NCI-H1930 (cell line): Measurements from ENCODE around the gene STXBP5.

Source experiments
- DNase-seq, 2 experiments: peaks; one replicate each; lab custom pipeline; 2025; lab: John Stamatoyannopoulos, UW

The STXBP5 gene

DNA sequence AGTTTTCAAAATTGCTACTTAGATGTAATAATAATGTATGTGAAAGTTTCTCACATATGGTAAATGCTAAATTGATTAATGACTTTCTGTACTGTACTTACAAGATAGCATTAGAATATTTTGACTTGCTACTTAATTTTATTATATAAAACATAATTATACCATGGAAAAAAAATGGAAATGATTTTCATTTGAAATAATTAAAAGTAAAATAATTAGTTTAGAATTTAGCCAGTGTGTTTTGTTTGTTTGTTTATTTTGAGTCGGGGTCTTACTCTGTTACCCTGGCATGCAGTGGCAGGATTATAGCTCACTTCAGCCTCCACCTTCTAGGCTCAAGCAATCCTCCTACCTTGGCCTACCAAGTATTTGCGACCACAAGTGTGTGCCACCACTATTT is 7.1 kb downstream of the STXBP5 start:
- no peak for DNase-seq

DNA sequence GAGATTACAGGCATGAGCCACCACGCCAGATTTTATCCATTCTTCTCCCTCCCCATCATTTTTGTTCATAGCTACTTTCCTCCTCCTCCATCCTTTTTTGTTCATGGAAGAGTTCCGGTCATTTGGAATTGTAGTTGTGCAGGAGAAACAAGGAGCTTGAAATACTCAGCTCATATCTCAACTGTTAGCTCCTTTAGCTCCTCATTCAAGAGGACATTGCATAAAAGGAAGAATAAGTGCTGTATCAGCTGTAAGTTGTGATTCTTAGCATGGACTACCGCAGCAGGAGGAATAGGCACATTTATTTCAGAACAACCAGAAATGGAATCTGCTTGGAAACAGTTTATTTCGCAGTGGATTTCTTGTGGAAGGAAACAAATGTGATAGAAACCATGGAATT is 7.6 kb downstream of the STXBP5 start:
- DNase-seq: no peak

DNA sequence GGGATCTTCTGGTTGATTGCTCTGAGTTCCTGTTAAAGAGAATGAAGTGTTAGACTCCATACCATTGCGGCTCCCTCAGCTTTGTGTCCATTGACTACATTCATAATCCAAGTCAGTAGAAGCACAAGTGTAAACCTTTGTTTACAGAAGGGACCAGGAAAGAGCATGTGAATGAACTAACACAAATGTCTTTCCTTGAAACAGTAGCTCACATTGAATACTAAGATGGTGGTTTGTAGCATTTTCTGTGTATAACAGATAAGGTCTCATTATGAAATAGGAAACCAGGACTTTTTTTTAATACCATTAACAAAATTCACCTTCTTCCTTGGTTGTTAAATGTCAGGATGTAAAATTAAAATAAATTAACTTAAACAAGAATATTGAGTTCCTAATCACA is 8.4 kb downstream of the STXBP5 start:
- DNase-seq: no peak

DNA sequence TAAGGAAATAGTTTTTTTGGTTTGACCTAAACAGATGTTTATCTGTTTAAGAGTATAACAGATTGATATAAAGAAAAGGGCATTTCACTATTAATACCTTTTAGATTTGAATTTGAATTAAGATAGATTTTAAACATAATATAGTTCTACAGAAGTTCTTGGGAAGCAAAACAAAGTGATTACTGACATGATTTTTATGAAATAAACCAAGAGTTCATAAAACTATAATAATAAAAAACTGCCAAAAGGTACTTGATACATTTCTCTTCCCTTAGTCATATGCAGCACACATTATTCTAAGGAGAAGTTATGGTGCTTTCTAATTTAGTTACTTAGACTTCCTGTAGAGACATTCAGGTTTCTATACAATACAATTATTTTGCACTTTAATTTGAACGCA is 9.6 kb downstream of the STXBP5 start:
- DNase-seq: no peak

DNA sequence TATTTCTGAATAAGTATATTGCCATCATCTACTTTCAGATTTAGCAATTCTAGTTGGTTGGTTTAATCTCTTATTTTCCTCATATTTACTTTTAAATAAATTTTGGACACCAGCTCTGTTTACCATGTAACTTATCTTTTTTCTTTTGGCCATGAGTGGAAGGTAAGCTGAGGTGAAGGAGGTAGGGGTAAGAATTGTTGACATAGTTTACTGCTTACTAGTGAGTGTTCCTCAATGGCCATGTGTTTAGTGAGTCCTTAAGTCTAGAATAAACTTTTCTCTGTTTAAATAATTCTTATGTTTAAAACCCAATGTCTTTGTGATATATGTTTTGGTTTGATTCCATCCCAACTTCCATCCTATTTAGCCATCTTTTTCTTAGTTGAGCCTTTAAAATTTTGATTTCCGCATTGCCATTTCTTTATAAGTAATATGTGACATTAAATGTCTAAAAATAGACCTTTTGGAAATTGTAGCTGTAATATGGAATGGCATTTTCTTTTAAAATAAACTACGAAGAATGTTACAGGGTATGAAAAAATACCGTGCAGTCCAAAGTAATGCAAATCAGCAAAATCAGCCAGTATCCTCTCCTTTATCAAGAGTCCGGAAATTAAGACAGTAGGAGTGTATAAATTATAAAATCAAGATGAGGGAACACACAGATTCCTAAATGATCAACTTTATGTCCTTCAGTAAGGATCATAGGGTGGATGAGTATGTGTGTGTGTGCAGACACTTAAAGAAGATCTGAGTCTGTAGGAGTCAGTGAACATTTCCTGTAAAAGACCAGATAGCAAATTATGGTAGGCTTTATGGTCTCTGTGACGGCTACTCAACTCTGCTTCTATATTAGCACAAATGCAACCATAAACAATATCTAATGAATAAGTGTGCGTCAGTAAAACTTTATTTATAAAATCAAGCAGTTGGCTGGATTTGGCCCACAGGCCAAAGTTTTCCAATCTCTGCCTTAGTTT is 10.3 kb downstream of the STXBP5 start:
- no peak for DNase-seq

DNA sequence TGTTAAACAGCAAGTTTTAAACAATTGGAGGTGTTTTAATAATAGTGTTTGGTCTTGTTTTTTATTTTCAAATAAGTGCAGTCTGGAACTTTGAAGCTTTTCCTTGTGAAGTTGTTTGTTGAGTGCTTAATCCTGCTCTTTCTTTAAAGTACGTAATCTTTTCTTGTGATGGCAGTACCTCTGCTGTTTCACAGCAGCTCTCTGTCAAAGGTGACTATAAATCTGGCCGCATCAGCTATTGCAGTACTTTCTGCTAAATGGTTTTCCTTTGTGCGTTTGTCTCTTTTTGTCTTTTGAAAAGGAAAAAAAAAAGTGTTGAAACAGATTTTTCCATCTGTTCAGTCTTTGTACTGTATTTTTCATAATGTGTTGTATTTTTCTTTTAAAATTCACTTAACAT is 12.7 kb downstream of the STXBP5 start:
- DNase-seq: no peak

DNA sequence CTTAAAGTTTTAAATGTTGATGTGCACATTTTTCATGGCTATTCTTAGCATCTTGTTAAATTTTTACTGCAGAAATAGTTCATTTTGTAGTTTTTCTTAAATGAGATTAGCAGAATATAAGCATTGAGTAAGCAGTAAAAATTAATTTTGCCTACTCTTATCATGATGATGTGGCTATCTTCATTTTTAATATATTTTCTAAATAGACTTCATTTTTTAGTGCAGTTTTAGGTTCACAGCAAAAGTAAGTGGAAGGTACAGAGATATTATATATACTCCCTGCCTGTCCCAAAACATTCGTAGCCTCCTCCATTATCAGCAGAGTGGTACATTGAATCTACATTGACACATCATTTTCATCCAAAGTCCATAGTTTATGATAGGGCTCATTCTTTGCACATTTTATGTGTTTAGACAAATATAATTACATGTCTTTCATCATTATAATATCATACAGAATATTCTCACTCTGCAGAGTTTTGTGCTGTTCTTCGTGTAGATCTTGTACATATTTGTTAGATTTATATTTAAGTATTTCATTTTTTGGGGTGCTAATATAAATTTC is 13.7 kb downstream of the STXBP5 start:
- no peak for DNase-seq

DNA sequence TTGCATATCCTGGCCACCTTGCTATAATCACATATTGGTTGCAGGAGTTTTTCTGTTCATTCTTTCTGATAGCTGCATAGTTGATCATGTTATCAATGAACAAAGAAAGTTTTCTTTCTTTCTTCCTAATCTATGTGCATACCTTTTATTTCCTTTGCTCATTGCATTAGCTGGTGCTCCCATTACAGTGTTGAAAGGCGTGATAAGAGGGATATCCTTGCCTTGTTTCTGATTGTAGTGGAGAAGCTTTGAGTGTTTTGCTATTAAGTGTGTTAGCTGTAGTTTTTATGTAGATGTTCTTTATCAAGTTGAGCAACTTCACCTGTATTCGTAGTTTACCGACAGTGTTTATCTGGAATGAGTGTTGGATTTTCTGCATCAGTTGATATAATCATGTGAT is 14.6 kb downstream of the STXBP5 start:
- DNase-seq: no peak

DNA sequence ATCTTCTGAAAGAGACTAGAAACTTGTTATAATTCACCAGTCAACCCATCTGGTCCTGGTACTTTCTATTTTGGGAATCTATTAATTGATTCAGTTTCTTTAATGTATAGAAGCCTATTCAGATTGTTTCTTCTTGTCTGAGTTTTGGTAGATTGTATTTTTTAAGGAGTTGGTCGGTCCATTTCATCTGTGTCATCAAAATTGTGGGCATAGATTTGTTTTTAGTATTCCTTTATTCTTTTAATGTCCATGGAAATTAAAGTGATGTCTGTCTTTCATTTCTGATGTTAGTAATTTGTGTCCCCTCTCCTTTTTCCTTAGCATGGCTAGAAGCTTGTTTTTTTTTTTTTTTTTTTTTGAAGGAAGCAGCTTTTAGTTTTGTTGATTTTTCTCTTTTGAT is 15.2 kb downstream of the STXBP5 start:
- no peak for DNase-seq

DNA sequence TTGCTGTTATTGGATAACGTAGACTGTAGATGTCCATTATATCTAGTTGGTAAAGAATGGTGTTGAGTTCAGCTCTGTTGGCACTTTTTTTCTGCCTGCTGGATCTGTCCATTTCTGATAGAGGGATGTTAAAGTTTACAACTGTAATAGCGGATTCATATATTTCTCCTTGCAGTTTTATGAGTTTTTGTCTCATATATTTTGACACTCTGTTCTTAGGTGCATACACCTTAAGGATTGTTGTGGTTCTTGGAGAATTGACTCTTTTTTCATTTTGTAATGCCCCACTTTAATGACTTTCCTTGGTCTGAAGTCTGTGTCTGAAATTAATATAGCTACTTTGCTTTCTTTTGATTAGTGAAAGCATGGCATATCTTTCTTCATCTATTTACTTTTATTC is 16.1 kb downstream of the STXBP5 start:
- DNase-seq: no peak

DNA sequence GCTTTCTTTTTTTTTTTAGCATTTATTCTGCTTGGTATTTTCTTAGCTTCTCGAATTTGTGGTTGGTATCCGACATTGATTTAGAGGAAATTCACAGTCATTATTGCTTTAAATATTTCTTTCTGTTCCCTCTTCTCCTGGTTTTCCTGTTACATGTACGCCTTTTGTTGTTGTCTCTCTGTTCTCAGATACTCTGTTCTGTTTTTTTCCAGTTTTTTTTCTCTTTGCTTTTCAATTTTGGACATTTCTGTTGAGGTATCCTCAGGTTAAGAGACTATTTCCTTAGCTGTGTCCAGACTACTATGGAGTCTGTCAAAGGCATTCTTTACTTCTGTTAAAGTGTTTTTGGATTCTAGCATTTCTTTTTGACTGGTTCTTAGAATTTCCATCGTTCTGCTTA is 17.5 kb downstream of the STXBP5 start:
- no peak for DNase-seq

DNA sequence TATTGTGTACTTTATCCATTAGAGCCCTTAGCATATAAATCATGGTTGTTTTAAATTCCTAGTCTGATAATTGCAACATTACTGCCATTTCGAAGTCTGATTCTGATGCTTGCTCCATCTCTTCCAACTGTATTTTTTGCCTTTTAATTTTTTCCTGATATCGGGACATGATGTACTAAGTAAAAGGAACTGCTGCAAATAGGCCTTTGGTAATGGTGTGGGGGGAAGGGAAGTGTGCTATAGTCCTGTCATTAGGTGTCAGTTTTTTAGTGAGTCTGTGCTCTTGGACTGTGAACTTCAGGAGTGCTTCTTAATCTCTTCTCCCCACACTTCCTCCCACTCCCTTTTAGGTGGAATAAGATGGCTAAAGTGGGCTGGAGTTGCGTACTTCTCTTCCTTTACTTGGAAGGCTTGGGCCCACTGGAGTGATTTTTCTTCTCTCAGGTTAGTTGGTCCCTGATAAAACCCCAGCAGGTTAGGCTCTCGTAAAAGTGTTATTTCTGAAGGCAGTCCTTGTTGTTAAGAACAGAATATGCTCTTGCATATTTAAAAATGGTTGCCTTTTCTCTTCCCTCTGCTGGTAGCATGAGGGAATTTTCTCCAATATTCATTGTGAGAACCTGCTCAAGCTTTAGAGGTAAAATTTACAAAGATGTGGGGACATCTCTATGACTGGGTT is 18.1 kb downstream of the STXBP5 start:
- DNase-seq: no peak

DNA sequence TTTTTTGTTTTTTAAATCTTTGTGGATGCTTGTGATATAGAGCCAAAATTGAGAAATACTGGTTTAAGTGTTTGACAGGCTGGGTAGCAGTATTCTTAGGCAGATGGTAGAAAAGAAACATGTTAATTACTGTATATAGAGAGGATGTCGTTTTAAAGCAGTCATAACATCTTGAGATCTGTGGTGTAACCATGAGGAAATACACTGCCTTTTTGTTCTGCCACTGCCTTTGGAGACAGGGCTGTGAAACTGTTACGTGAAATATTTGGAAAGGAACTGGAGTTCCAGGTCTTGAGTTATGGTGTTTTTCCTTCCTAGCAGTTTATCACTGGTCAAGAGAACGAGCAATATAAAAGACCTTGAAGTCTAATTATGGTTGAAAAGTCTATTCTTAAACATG is 19.5 kb downstream of the STXBP5 start:
- DNase-seq: no peak

DNA sequence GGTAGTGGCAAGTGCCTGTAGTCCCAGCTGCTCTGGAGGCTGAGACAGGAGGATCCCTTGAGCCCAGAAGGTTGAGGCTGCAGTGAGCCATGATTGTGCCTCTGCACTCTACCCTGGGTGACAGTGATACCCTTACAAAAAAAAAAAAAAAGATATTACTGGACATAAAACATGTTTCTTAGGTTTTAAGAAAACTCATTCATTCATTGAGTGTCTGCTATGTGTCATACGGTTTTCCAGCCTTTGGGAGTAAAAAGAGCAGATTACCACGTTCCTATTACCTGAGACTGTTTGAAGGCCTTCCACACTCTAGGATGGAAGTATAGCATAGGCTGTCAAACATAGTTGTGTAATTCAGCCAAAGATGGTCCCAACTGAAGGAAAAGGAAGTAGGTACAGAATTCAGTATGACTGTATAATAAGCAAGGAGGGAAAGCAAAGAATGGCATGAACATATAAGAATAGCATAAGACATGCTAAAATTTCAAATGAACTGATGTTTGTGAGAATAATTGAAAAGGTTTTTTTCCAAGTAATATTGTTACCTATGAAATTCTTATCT is 22.0 kb downstream of the STXBP5 start:
- DNase-seq: no peak

DNA sequence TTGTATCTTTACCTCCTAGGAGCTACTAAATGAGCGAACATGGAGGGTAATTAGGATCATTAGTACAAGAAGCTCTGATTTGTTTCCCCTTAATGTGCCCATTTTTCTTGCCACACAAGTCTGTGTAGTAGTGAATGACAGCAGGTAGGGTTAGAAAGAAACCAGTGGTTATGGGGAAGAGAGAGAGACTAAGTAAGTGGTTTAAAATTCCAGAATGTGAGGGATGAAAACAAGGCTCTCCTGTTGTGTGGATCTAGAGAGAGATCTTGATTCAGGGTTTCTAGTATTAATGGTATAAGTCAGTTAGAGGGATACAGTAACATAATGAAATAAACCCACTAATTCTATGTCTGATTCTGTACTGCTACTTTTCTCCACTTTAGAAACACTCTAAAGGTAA is 22.7 kb downstream of the STXBP5 start:
- no peak for DNase-seq

DNA sequence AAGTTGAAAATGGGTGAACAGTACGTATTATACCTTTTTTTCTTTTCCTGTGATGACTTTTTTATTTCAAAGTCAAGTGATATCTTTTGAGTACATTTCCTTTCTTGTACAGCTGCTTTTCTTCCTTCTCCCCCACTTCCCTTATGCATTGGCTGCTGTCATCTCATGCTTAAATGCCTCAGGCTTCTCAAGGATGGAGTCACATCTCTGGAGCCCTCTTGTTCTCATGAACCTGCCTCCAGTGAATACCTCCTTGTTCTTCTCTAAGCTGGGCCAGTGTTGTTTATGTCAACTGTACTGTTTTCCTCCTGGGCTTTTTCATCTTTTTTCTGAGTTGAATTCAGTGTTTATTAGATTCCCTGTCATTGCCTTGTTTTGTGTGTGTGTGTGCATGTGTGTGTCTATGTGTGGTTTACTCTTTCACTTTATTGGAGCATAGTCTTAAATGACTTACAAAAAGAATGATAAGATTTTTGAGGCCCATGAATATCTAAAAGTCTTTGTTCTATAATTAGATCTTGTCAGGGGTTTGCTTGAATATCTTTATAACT is 23.6 kb downstream of the STXBP5 start:
- DNase-seq: no peak

DNA sequence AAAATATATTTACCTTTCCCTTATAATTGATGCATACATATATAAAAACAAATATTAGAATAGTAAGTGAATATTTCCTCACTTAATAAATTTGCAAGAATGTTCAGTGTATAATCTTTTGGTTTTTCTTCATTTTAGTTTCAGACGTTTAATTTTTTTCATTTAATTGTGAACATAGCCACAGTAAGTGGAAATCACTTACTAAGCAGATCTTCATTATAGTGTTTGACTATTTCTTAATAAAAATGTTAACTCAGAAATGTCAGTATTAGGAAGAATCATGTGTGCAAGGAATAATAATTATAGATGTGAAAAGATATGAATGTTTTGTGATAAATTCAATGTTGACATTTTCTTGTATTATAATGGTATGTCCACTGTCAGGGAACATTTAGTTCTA is 27.4 kb downstream of the STXBP5 start:
- DNase-seq: no peak

DNA sequence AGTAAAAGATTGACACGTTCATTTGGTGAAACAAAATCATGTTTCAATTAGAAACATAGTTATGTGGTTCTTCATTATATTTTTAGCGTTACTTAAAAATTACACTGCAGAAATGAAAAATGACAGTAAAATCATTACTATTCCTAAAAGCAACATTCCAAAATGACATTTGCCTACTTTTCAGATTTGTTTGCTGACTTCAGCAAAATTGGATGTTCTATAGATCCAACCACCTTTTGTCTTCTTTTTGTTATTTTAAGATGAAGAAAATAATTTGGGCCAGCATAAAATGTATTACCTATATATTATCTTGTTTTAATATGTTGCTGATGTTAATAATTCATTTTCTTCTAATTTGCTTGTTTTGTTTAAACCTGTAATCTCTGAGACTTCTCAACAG is 30.5 kb downstream of the STXBP5 start:
- no peak for DNase-seq

DNA sequence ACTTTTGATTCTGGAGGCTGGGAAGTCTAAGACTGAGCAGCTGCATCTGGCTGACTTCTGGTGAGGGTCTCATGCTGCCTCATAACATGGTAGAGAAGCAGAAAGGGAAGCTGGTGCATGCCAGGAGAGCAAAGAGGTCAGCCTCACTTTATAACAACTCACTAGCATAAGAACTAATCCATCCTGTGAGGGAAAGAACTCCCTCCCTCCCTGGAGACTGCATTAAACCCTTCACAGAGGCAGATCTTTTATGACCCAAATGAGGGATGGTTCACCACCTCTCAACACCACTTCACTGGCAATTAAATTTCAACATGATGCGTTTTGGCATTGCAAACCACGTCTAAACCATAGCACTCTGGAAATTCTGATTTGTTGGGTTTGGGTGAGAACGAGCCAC is 33.9 kb downstream of the STXBP5 start:
- no peak for DNase-seq

DNA sequence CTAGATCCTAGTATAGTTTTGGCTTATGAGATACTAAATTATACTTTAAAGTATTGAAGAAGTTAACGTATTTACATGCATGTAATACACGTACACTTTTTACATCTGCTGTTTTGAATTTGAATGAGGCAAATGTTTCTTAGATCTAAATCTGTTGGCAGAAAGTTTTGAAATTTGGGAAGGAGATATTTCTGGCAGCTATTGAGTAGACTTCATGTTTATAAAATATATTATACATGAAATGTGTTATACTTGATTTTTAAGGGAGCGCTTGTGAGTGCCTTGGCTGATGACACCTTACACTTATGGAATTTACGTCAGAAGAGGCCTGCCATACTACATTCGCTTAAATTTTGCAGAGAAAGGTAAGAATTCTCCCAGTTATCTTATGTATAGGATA is 34.7 kb downstream of the STXBP5 start:
- DNase-seq: no peak

DNA sequence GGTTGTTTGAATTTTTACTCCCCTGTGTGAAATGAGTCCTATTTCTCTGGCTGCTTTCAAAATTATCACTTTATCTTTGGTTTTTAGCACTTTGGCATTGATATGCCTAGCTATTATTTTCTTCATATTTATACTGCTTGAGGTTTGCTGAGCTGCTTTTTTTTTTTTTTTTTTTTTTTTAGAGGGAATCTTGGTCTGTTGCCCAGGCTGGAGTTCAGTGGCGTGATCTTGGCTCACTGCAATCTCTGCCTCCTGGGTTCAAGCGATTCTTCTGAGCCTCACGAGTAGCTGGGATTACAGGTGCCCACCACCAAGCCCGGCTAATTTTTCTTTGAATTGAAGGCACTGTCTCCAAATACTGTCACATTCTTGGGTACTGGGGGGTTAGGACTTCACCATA is 40.6 kb downstream of the STXBP5 start:
- DNase-seq: no peak

DNA sequence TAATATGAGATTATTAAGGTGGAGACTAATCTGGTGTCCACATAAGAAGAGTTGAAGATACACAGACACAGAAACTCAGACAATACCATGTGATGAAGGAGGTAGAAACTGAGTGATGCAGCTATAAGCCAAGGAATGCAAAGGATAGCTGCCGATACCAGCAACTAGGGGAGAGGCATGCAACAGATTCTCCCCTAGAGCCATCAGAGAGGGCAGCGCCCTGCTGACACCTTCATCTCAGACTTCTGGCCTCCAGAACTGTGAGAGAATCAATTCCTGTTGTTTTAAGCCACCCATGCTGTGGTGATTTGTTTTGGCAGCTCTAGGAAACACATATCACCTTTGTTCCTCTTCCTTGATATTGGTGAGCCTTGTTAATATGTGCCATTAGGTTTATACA is 41.5 kb downstream of the STXBP5 start:
- no peak for DNase-seq
